D341Med (cell line): Measurements from ENCODE around the gene BUD31.
"Not testable (repeated sequence)": the region's sequence is repeated elsewhere in the genome, so short reads cannot be mapped to it uniquely, and the experiment has no call there.

ENCODE experiments used
- DNase-seq: peaks from one replicate; pipeline ENCODE4 v3.0.0; 2012; ENCODE audit warnings: low spot score

The BUD31 gene

DNA sequence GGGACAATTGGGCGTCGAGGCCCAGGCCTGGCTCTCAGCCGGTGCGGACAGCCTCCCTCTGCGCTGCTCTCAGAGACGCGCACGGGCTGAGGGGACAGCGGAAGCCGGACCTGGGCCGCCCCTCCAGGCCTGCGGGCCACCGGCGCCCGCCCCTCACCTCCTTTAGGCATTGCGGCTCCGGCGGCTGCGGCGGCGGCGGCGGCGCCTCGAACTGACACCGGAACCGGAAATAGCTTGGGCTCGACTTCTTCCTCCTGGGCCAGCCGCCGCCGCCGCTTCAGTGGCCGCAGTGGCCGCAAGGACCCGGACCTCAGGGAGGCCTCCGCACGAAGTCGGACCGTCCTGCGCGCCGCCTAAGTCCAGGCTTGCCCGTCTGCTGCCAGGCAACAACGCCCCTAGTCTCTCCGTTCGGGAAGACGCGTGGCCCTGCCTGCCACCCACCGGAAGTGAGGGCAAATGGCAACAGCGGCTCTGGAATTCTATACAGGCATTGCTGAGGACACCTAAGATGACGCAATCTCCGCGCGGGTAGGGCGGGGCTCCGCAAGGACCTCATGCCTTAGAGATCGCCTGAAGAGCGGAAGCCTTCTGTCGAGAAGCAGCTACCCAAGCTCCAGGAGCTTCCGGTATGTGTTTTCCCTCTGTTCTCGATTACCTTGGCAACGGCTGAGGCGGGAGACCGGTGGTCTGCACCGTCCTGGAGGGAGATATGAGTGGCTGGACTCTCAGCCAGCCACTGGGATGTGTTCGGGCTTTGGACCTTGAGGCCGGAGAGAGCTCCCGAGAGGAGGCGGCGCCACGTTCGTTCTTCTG is at the start of gene BUD31, which contains the start of gene PDAP1:
Gene BUD31, plus strand, starts transcription at position 591 of the 813 bp plus-strand sequence. CDS start 2,124 bp downstream, outside the sequence.
Gene PDAP1, minus strand, starts transcription at position 219 of the 813 bp plus-strand sequence. Its CDS starts 49 bp downstream, at position 170.
- DNase-seq, result peak; percentile 95

DNA sequence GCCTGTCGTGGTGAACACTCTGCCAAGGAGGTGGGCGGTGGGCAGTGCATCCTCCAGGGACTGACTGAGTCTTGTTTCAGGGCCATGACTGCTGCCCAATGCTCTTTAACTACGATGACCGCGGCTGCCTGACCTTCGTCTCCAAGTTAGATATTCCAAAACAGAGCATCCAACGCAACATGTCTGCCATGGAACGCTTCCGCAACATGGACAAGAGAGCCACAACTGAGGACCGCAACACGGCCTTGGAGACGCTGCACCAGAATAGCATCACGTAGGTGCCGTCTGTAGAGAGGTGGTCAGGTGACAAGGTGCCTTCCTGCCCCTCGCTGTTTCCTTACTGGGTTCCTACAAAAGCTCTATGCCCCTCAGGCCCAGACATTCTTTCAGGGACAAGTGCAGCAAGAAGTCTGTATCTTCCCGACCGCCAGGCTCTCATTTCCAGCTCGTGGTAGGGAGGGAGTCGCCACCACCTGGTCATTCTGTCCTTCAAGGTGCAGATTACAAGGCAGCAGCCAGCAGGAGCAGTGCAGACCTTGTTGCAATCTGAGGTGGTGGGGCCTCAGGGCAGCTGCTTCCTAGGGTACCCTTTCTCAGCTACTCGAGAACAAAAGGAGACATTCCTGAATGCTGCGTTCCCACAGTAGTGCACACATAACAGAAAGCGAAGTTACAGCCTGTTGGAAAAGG is 49.2 kb upstream of the BUD31 start:
- DNase-seq, result peak; percentile 21

DNA sequence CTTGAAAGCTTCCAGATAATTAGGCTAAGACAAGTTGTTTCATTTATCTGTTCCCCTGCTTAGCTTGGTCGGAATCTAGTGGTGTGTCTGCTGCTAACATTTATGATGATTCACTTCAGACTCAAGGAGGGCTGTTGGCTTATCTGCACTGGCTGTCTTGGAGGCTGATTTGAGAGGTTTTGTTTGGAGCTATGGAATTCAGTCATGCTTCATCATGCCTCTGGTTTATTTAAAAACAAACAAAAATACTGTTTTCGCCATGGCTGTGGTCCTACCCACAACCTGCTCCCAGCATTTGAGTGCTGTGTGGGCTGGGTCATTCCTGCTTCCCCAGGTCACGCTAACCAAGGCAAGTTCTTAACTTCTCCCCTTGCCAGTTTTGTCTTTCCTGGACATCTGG is 46.0 kb upstream of the BUD31 start:
- no peak for DNase-seq

DNA sequence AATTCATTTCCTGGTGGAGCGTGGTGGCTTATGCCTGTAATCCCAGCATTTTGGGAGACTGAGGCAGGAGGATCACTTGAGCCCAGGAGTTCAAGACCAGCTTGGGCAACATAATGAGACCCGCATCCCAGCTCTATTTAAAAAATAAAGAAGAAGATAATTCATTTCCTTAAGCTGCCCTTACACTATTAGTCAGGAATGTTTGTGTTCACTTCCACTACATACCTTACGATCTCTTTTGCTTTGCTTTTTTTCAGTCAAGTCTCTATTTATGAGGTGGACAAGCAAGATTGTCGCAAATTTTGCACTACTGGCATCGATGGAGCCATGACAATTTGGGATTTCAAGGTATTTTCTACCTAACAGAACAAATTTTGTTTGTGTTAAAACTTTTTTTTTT is 45.5 kb upstream of the BUD31 start:
- no peak for DNase-seq

DNA sequence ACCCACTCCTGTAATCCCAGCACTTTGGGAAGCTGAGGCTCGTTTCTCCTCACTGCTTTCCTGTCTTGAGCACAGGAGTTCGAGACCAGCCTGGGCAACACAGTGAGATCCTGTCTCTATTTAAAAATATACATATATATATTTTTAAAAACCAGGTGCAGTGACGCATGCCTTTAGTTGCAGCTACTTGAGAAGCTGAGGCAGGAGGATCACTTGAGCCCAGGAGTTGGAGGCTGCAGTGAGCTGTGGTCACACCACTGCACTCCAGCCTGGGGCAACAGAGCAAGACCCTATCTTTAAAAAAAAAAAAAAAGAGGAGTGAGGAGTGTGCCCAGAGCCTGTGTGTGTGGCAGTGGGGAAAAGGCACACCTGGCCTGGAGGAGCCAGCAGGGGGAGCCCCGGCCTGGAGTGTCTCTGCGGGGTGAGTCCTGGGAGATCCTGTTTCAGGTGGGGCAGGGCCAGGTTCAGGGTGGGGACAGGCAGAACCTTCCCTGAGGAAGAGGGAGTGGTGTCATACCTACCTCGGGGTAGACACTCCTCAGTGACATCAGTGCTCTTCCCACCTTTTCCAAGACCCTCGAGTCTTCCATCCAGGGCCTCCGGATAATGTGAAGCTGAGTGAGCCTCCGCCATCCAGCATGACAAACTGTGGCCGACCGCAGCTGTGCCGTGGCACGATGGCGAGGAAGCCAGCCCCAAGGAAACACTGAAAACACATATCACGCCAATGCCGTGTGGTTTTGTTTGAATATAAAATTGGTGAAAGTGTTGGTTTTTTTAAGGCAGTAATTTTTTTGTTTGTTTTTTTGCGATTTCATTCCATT is 43.2 kb upstream of the BUD31 start:
- peak; percentile 84 for DNase-seq

DNA sequence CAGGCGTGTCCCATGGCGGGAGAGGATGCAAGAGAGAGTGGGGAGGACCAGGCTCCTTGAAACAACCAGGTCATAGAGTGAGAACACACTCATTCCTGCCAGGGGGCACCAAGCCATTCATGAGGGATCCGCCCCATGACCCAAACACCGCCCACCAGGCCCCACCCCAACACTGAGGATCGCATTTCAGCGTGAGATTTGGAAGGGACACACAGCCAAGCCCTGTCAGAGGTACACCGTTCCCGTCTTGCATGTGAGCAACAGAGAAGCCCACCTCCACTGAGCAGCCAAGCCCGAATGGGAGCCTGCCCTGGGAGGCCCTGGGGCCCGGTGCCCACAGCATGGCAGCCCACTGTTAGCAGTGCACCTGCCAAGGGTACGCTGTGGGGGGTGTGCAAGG is 42.1 kb upstream of the BUD31 start:
- peak; percentile 28 for DNase-seq

DNA sequence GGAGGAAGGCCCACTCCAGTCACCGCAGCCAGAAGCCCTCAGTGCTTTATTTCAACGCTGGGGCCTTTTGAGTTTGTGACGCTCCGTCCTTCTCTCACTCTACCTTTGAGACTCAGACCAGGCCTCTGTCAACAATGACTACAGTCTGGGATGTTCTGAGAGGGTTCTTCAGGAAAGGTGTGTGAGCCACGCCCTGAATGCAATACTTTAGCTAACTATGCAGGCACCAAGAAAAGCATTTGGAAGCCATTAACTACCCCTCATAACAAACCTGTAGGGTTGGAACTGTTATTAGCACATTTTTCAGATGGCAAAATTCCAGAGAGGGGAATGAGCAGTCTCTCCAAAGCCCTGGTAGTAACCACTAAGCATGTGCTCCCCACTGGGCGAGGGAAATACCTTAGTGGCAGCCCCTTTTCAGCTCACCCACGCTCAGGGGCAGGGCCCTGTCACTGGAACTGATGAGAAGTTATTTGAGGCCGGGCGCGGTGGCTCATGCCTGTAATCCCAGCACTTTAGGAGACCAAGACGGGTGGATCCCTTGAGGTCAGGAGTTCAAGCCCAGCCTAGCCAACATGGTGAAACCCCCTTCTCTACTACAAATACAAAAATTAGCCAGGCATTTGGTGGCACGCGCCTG is 39.9 kb upstream of the BUD31 start:
- no peak for DNase-seq

DNA sequence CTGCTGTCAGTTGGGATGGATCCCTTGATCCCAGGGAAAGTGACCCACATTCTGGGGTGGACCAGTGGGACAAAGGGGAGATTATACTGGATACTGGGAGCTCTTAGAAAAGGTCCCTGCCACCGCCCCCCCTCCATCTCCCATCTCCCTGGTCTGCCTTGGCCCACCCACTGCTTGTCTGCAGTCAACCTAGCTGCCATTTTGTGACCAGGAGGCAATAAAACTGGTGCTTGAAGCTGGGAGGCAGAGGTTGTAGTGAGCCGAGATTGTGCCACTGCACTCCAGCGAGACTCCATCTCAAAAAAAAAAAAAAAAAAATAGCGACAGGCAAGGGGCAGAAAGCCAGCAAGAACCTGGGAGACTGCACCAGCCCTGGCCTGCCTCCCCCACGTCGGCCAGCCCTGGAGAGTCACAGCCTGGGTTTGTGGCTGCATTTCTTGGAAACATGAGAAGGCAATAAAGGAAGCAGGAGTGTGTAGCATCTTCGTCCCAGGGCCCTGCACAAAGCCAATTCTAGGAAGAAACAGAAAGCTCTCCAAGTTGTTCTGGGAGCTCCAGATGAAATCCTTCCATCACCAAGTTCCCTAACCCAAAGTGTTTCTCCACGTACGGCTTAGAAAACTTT is 38.9 kb upstream of the BUD31 start:
- DNase-seq, result peak; percentile 14

DNA sequence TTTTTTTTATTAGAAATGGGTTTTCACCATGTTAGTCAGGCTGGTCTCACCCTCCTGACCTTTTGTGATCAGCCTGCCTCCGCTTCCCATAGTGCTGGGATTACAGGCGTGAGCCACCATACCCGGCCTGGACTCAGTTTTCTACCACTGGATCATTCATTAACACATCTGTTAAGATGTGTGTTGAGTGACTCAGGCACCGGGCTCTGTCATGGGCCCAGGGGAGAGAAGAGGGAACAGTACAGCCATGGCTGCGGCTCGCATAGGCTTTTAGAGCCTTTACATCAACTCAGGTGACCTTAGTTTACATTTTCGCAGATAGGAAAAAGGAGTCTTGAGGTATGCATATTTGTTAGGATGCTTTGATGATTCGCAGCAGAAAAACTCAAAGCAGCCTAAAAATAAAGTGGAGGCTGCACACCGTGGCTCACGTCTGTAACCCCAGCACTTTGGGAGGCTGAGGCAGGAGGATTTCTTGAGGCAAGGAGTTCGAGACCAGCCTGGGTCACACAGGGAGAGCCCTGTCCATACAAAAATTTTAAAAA is 37.3 kb upstream of the BUD31 start:
- DNase-seq, result no peak

DNA sequence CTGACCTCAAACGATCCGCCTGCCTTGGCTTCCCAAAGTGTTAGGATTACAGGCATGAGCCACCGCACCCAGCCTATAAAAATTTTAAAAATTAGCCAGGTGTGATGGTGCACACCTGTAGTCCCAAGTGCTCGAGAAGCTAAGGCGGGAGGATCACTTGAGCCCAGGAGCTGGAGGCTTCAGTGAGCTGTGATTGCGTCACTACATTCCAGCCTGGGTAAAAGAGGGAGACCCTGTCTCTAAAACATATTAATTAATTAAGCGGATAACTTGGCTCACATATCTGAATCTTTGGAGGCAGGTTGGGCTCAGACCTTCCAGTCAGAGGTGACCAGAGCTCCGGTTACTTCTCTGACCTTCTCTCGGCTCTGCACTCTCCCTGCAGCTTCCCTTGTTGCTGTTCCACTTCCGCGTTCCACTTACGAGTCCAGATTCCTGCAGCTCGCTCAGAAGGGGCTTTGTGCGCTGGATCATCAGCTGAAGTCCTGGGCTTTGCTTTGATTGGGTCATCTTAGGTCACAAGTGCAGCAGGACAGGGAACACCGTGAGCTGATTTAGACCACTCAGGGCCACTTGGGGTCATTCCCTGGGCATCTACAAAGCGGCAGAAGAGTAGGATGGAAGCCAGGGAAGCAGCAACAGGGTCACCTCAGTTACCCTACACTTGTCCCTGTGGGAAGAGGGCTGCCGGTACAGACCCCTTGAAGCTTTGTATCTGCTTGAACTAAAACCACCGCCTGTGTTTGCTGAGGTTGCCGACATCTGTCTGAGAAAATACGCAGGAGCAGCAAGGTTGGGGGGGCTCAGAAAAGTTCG is 36.3 kb upstream of the BUD31 start:
- peak; percentile 28 for DNase-seq

DNA sequence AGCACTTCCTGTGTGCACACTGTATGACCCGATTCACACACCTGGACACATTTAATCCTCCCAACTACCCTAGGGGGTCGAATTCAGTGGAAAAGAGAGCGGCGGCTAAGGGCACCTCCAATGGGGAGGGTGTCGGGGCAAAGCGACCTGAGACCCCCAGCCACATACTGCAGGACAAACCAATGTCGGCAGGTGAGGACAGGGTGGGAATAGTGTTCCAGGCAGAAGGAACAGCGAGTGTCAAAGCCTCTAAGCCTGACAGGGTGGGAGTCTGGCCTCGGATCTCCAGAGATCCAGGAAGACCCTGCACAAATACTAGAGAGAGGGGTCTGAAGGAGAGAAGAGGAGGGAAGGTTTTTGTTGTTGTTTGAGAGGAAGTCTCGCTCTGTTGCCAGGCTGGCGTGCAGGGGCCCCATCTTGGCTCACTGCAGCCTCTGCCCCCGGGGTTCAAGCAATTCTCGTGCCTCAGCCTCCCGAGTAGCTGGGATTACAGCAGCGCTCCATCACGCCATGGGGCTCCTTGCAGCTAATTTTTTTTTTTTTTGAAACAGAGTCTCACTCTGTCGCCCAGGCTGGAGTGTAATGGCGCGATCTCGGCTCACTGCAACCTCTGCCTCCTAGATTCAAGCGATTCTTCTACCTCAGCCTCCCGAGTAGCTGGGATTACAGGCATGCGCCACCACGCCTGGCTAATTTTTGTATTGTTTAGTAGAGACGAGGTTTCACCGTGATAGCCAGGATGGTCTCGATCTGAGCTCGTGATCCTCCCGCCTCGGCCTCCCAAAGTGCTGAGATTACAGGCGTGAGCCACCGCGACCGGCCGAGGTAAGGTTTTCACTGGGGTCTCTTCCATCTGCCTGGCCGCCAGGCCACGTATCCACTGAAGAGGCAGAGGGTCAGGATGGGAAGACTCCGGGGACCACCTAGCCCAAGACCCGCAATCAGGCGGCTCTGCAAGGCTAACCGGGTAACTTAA is 35.4 kb upstream of the BUD31 start:
- peak; percentile 22 for DNase-seq

DNA sequence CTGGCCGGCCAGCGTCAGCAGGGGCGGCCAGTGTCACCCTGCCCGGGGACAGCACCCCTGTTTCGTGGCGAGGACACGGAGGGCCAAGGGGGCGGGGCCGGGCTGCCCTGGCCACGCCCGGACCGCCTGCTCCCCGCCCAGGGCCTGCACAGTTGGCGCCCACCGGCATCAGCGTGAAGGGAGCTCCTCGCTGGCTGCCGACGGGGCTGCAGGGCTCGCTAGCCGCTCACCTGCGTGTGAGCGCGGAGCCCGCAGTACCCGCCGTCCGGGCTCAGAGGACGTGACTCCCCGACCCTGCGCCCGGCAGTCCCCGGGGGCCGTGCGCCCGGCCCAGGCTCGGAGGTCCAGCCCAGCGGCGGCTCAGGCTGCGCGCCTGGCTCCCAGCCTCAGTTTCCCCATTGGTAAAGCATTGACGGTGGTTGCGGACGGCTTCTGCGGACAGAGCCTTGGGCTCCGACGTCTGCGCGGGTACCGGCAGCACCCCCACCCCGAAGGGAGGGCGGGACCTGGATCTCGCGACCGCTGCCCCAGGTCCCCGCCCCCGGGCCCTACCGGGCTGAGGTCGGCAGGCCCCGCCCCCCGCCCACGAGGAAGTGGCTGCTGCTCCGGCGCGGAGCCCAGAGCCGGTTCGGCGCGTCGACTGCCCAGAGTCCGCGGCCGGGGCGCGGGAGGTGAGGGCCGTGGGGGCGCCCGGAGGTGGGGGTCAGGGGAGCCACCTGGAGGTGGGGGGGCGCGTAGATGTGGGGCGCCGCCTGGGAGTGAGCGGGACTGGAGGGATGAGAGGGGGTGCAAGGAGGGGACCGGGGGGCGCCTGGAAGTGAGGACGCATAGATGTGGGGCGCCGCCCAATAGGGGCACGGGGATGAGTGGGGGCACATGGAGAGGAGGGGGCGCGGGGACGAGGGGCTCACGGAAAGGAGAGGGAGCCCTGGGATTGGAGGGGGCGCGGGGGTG is 34.4 kb upstream of the BUD31 start, which contains the start of gene ARPC1B:
Gene ARPC1B, plus strand, starts transcription at position 620 of the 954 bp plus-strand sequence. CDS start 10,985 bp downstream, outside the sequence.
- peak; percentile 88 for DNase-seq

DNA sequence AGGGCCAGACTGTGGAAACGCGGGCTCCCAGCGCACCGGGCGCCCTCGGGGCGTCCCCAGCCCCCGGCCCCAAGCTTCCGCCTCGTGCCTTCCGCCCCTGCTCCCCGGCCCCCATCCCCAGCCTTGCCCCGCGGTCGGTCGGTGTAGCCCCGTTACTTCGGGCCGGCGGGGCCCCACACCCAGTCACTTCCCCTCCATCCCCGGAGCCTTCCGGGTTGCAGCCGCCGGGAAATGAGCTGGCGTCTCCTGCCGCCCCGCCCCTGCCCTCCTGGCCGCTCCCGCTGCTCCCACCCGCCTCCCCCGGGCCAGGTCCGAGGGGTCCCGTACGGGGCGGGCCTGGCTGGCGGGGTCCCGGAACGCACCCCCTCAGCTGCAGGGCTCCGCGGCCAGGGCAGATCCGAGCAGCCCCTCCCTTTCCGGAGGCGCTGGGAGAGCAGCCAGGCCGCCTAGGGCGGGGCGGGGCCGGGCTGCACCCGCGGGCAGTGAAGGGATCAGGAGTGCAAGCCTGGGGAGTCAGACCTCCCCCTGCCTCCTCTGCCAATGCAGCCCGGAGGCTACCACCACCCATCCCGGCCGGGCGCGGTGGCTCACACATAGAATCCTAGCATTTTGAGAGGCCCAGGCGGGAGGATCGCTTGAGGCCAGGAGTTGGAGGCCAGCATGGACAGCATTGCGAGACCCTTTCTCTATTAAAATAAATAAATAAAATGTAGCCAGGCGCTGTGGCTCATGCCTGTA is 33.5 kb upstream of the BUD31 start:
- peak; percentile 85 for DNase-seq

DNA sequence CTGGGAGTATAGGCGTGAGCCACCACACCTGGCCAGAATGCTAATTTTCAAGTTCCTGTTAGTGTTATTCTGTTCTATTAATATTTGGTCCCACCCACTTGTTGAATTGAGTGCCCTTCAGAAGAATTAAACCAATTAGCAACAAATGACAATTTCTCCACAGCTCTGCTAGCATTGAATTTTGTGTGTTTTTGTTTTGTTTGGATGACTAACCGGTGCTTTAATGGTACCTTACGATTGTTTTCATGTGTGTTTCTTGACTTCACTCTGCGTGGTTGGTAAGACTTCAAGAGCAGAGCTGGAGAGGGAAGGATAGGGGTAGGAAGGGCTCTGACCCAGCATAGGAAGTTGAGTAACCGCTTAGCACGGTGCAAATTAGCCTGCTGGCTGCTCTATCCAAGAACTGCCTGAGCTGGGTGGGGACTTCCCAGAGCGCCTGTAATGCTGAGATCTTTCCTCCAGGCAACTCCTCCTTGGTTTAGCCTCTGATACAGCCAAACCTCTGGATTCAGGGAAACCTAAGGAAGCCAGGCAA is 29.7 kb upstream of the BUD31 start:
- DNase-seq, result no peak

DNA sequence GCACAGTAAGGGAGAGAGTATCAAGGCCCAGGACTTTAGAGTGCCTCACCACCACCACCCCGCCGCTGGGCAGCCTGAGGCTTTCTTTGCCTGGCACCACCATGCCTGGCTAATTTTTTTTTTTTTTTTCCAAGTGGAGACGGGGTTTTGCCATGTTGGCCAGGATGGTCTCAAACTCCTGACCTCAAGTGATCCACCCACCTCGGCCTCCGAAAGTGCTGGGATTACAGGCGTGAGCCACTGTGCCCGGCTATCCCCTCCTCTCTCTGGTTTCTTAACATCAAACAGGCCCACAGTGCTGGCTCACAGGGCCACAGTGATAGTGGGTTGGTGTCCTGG is 29.1 kb upstream of the BUD31 start:
- not testable (repeated sequence) for DNase-seq

DNA sequence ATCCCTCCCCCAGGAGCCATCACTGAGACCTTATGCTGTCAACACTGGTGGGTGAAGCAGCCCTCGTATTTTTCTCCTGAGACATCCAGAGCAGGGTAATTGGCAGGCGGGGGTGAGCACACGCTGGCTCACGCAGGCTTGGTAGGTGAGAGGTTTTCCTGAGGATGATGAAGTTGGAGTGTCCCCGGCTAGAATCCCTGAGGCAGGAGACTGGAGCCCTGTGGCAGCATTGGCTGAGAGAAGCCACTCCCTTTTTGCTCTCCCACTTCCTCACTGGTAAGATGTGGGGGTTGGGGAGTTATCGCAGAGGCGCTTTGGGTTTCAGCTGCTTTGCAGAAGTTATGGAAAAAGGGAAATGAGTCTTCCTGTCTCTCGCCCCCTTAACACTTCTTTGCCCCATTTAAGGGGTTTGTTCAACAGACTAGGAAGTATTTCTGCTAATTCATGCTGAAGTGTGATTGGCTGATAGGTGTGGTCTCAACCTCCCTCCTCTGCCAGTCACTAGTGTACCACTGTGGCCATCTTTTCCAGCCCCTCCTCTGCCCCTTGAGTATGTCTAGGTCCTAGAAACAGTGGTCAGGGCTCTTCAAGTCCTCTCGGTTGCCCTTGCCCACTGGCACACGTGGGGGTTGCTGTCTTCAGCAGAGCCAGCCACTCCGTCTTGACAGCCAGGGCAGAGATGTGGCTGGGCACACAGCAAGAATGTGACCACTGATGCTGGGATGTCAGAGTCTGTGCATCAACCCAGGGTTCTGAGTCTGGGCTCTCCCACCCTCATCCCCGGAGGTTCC is 28.5 kb upstream of the BUD31 start:
- DNase-seq, result no peak
